Upper lobe of left lung (tissue), 4 donors: ENCODE data around the gene LRP11.

ENCODE experiments used
- EP300 ChIP-seq, 4 donors: sonication (generic); formaldehyde crosslinking; IDR thresholded peaks; one replicate each; pipeline ENCODE4 v1.5.1; 2017; ENCODE audit warnings: antibody characterized with exemption in 4 of 4, control low read depth in 2 of 4
- POLR2A ChIP-seq, 4 donors: fragments of 450-650 bp; IDR thresholded peaks; one replicate each; pipeline ENCODE4 v1.5.1; 2016 to 2017; ENCODE audit warnings: antibody characterized with exemption in 4 of 4, mild to moderate bottlenecking in 2 of 4
- TF ChIP-seq, protein P1 (sequence below), 6 experiments: fragments of 450-650 bp in 4 of 6; fragments of 200-600 bp in 2 of 6; sonication (generic) in 2 of 6; IDR thresholded peaks; one replicate each; pipeline ENCODE4 v1.5.1; 2016 to 2019; ENCODE audit warnings: antibody characterized with exemption in 6 of 6

DNA sequence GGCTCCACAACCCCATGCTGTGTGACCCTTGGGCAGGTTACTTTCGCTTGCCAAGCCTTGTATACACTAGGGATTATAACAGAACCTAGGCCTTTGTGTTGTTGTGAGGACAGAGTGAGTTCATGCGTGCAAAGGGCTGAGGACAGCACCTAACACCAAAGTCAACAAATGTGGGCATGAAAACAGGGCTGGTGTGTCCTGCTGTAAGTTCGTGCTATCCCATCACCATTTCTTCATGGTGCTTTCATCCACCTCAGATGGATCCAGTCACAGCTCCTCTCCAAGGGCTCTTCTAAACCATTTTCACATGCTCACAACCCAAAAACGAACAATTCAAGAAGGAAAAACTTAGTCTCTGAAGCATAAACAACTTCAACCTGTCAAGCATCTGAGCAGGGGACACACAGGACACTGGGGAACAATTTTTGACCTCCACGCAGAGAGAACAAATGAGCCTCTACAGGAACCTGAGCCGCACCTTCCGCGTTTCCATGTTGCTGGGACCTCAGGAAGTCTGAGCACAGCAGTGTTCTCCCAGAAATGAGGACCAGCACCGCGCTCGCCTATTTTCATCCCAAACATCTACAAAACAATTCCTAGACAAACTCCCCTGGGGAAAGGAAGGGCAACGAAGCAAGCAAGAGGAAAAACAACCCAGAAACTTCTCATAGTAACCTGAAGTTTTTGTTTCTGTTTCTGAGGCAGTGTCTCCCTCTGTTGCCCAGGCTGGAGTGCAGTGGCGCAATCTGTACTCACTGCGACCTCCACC is 3.1 kb downstream of the LRP11 start:
- TF ChIP-seq, protein P1, sequence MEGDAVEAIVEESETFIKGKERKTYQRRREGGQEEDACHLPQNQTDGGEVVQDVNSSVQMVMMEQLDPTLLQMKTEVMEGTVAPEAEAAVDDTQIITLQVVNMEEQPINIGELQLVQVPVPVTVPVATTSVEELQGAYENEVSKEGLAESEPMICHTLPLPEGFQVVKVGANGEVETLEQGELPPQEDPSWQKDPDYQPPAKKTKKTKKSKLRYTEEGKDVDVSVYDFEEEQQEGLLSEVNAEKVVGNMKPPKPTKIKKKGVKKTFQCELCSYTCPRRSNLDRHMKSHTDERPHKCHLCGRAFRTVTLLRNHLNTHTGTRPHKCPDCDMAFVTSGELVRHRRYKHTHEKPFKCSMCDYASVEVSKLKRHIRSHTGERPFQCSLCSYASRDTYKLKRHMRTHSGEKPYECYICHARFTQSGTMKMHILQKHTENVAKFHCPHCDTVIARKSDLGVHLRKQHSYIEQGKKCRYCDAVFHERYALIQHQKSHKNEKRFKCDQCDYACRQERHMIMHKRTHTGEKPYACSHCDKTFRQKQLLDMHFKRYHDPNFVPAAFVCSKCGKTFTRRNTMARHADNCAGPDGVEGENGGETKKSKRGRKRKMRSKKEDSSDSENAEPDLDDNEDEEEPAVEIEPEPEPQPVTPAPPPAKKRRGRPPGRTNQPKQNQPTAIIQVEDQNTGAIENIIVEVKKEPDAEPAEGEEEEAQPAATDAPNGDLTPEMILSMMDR (IDR thresholded peaks at IDR 0.05) = no peak
- TF ChIP-seq POLR2A (IDR thresholded peaks at IDR 0.05) (no peak), EP300 (IDR thresholded peaks at IDR 0.05) (no peak)
